Renal cortical epithelial cell (primary cell): ENCODE results near the gene QSER1. TPM values are rescaled to one million over a fixed set of nuclear protein-coding genes. Genes with fewer than 3 reads are reported as not detected.
"Not testable (repeated sequence)": the region's sequence is repeated elsewhere in the genome, so short reads cannot be mapped to it uniquely, and the experiment has no call there.

Experiments used
- DNase-seq: peaks from one replicate; pipeline ENCODE4 v3.0.0-alpha.2; 2011; ENCODE audit warnings: low read depth
- total RNA-seq: library from RNA; depleted of rRNA; stranded (reverse); fragments of >200 nt; gene quantifications from 2 replicates; pipeline ENCODE4 v1.2.3, GENCODE V29; 2014

Gene QSER1
- total RNA-seq, 1 donor from 2014 or later = 43.9 TPM

GRCh38 chr11:32932196-32932595 is 39.6 kb downstream of the QSER1 start:
- no peak for DNase-seq

GRCh38 chr11:32935462-32936029 is 42.9 kb downstream of the QSER1 start:
- DNase-seq = no peak

GRCh38 chr11:32936178-32936577 is 43.6 kb downstream of the QSER1 start:
- DNase-seq = not testable (repeated sequence)

GRCh38 chr11:32937283-32937682 is 44.7 kb downstream of the QSER1 start:
- not testable (repeated sequence) for DNase-seq

GRCh38 chr11:32939046-32939445 is 46.4 kb downstream of the QSER1 start:
- no peak for DNase-seq

DNA sequence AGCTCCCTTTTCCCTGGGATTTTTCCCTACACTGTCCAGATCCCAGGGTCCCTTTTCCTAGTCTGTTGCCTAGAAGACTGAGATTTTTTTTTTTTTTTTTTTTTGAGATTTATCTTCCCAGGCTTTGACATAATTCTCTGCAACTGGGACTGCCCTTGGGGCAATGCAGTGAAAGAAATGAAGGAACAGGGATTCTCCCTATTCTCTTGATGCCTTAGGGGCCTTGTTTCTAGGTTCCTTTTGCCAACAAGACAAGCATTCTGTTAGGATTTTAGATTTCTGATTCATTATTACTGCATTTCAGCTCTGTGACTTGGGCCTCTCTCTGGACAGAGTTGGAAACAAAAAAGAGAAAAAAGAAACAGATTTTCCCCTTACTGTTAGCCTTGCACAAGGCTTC is 47.3 kb downstream of the QSER1 start:
- no peak for DNase-seq

GRCh38 chr11:32940865-32941264 is 48.3 kb downstream of the QSER1 start:
- no peak for DNase-seq

DNA sequence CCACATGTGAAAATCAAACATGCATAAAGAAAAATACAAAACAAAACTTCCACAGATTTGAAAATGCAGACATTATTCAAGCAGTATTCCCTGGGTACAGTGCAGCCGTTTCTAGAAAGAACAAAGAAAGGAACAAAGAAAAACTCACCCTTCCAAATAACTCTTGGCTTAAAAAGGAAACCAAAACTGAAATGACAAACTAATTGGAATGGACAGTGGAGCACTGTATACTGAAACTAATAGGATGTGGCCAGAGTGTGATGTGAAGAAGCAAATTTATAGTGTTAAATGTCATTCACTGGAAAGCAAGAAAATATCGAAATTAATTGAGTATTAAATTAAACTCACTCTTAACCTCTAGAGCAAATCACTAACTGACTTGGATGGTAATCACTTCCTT is 55.4 kb downstream of the QSER1 start:
- DNase-seq = no peak

DNA sequence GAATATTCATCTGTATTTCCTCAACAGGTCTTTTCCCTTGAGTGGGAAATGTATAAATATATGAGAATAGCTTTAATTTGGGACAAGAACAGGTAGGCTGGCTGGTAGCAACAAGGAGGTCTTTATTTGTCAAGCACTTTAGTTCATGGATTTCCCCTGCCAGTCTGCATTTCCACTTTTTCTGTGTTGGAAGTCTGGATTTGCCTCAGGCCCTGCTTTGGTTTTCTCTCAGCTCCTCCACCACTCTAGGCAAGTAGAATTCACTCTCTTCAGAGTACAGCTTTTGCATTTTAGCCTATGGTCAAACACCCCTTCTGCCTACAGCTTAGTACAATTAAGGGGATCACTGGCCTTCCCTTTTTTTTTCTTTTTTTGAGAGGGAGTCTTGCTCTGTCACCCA is 57.1 kb downstream of the QSER1 start:
- no peak for DNase-seq

- no peak for DNase-seq
Measured at GRCh38 chr11:32952421-32952820, 59.8 kb downstream of the QSER1 start.

DNA sequence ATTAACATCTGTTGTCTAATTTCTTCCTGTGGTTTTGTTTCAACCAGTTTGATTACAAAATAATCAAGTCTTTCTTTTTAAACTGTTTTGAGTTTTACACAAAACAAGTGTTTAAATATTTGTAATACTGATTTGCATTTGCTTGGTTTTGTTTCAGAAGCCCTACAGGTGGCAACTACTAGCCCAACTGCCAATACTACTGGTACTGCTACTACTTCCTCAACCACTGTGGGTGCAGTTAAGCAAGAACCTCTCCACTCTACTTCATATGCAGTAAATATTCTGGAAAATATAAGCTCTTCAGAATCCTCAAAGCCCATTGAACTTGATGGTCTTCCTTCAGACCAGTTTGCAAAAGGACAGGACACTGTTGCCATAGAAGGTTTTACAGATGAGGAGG is 61.1 kb downstream of the QSER1 start:
- DNase-seq = no peak

DNA sequence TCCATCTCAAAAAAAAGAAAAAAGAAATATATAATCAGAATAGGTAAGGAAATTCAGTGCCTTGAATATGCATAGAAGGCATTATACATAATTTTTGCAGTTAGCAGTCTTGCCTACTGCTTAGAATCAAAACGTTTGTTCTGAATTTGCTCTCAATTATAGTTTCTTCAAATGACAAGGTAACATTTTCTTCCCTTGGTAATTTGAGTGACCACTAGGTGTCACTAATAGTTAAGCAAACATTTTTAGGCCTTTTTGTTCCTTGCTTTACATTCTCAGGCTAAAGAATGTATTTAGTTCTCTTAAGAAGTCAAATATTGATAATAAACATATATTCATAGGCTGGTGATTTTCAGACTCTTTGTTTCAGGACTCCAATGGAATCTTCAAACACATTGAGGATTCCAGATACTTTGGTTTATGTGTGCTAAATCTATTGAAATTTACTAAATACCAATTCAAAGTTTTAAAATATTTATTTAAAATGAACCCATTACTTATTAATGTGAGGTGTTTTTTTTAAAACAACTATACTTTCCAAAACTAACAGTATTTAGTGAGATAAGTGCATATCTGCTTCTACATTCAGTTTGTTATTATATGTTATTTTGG is 68.0 kb downstream of the QSER1 start:
- peak; percentile 66 for DNase-seq

GRCh38 chr11:32962016-32962415 is 69.4 kb downstream of the QSER1 start:
- DNase-seq = peak; percentile 9

DNA sequence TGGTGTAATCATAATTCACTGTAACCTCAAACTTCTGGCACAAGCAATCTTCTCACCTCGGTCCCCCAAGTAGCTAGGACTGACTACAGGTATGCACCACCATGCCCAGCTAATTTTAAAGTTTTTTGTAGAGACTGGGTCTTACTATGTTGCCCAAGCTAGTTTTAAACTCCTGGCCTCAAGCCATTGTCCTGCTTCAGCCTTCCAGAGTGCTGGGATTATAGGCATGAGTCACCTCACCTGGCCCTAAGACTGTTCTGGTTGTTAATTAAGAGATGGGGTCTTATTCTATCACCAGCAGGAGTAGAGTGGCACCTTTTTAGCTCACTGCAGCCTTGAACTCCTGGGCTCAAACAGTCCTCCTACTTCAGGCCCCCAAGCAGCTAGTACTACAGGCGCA is 71.1 kb downstream of the QSER1 start:
- peak; percentile 50 for DNase-seq

DNA sequence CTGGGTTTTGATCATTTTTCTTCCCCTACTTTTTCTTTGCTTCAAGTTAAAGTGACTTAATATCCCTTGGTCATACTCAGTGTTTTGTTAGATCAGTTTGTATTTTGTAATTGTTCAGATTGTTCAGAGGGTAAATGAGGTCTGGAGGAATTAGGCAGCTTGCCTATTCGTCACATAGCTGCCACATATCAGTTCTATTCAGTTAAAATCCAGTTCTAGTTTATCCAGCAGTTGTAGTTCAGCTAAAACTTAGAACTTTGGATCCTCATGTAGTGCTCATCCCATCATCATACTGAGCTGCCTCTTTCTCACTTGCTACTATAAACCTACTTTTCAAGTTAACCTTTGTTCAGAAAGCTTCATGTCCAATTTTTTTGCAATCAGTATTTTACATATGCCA is 75.9 kb downstream of the QSER1 start:
- no peak for DNase-seq

DNA sequence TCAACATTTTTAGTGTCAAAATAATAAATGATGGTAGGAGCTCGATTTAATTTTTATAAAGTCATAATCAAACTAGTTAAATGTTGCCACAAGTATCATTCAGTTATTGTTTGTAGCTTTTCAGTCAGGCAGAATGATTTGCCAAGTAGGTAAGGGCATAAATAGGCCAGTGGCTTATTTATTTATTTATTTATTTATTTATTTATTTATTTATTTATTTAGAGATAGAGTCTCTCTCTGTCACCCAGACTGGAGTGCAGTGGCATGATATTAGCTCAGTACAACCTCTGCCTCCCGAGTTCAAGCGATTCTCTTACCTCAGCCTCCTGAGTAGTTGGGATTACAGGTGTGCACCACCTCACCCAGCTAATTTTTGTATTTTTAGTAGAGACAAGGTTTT is 79.6 kb downstream of the QSER1 start:
- DNase-seq = not testable (repeated sequence)

- no peak for DNase-seq
Measured at GRCh38 chr11:32972781-32973180, 80.2 kb downstream of the QSER1 start.

GRCh38 chr11:32982626-32983025 is 90.0 kb downstream of the QSER1 start:
- no peak for DNase-seq

DNA sequence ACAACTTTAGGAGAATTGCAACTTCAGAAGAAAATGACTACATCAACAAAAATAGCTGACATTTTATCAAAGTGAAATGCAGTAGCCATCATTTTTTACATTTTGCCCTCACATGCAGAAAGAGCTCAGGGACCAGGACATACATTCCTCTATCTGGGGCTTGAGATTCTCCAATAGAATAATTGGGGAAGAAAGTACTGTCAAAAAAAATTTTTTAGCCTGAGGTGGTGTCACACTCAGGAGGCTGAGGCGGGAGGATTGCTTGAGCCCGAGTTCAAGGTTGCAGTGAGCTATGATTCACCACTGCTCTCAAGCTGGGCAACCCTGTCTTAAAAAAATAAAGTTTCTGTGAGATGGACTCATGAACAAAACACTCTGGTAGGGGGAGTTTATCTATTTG is 90.9 kb downstream of the QSER1 start:
- DNase-seq = no peak

DNA sequence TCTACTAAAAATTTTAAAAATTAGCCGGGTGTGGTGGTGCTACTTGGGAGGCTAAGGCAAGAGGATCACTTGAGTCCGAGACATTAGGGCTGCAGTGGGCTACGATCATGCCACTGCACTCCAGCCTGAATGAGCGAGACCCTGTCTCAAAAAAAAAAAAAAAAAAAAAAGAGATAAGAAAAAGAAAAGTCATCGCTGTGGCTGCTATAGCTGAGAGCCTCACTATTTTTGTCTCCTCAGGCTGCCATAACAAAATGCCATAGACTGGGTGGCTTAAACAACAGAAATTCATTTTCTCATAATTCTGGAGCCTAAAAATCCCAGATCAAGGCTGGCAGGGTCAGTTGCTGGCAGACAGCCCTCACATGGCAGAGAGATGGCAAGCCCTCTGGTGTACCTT is 93.0 kb downstream of the QSER1 start:
- DNase-seq = no peak

GRCh38 chr11:32987851-32988250 is 95.2 kb downstream of the QSER1 start:
- DNase-seq = no peak

- DNase-seq = no peak
Measured at GRCh38 chr11:32990481-32990880, 97.9 kb downstream of the QSER1 start.

GRCh38 chr11:32991427-32991826 is 98.8 kb downstream of the QSER1 start:
- no peak for DNase-seq

DNA sequence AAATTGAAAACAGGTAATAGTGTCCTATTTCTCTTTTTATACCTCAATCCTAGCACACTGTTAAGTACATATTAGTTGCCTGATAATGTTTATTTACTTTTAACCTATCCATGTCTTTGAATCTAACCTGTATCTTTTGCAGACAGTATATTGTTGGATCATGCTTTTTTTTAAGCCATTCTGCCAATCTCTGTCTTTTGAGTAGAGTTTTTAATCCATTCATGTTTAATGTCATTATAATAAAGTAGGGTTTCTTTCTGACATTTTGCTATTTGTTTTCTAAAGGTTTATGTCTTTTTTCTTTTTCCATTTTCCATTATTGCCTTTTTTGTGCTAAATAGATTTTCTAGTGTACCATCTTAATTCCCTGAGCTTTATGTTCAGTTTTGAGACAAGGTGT is 99.3 kb downstream of the QSER1 start:
- DNase-seq = no peak
